DMS114 treated with DMSO at 0.1 percent for 48 hours (cell line): ENCODE data around the gene PRKN.

Experiments
- DNase-seq: peaks from one replicate; lab custom pipeline; 2025; ENCODE audit not compliant: unreplicated experiment; lab: John Stamatoyannopoulos, UW

Gene PRKN

DNA sequence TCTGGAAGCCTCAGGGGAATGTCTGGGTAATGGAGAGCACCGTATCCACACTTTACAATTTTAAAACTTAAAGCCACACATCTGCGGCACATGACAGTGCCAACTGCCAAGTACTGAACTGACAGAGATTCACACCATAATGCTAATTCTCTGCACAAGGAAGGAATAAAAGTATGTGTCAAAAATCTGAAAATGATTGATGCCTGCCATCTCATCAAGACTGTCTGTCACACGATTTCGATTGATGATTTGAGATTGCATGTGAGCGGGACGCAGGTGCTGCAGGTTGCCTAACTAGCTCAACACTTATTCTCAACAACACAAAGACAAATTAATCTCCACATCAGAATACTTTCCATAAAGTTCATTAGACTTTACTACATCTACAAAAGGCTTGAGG, 391.2 kb downstream of the PRKN start:
- no peak for DNase-seq

- no peak for DNase-seq
These were observed 395.2 kb downstream of the PRKN start for GRCh38 chr6:162332365-162332764.

- DNase-seq = no peak
These were observed 395.7 kb downstream of the PRKN start for GRCh38 chr6:162331911-162332310.

DNA sequence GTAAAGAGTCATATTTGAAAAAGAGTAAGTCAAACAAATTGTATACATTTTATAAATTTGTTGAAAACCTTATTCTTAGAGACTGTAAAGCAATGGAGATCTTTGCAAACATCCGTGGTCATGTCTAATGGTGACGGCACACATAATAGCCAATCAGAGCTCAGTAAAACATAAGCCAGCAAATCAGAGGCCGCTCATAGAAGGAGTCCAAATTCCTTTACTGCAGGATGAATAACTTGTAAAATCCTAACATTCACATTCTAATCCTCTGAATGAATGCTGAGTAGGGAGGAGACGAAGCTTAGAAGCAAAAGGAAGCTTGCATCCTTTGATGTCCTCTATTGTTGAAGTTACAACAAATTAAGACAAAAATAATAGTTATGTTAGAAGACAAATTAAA, 401.7 kb downstream of the PRKN start:
- DNase-seq = no peak

DNA sequence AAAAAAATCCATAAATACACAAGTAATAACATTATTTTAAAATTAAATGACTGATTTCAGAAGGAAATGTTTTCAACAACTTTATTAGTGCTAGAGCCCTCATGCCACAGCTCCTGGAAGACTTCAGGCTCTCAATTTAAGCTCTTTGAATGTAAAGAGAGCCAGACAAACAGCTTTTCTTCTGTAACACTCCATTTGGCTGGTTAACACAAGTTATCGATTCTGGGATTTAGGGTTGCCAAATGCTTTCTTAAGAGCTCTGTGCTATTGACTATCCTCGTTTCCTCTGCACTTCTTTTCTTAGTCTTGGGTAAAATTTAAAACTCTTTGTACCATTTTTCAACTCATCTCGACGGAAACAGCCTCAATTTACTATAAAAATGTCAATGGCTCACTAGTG, 402.5 kb downstream of the PRKN start:
- no peak for DNase-seq

- no peak for DNase-seq
These were observed 412.3 kb downstream of the PRKN start for GRCh38 chr6:162315291-162315690.

DNA sequence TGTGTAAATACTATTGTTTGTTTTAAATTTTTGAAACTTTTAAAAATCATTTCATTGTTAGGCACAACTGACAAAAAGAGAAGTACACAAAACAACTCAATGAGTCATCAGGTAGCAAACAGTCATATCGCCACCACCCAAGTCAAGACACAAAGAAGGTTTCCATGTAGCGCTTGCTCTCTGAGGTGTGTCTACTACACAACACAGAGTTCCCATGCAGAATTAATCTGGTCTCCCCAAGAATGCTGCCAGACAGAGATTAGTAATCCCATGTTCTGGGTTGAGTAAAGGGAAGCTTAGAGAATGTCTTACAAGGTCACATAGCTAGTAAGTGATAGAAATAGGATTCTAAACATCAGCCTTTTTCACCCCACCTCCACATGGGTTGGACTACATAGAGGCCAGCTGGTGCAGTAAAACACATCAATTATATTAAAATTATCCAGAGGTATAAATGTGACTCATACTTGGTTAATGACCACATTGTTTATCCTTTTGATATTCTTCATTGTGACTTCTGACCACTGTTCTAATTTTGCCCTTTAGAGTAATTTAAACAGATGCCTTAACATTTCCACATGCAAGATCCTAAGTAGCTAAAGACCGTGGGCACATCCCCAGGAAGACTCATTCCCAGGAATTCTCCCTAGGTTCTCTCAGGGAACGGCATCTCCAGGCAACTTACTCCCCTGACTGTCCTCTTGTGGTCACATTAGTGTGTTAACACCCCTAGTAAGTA, 413.5 kb downstream of the PRKN start:
- no peak for DNase-seq

DNA sequence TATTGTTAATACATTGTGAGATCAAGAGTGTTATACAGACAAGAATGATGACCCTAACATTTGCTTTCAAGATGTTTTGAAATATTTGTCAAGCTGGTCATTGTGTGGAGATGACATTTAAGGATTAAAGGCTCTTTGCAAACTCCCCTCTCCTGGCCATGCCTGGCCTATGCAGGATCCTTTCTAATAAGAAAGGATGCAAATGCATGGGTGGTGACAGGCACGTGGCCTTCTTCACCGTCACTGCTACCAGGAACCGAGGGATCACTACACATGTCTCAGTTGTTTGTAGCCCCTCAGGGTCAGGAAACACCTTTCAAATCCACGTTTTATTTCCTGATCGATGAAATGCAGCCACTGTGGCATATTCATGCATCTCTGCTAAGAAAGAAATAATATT, 419.7 kb downstream of the PRKN start:
- DNase-seq = no peak

DNA sequence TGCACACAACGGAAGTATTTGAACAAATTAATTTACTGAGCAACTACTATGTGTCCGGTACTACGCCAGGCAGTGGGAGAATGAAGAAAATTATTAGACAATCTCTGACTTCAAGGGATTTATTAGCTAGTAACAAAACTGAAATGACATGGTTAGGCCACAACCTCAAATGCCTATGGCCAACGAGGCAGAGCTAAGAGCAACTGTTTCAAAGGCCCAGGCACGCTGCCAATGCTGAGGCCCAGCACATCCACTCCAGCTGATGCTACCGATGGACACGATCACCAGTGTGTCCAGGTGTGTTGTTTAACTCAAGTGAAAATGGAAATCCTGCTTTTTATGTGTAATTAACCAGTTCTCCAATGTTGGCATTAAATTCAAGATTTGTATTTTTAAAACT, 420.9 kb downstream of the PRKN start:
- DNase-seq = no peak

- DNase-seq = no peak
These were observed 426.4 kb downstream of the PRKN start for GRCh38 chr6:162301128-162301527.

- DNase-seq = no peak
These were observed 433.5 kb downstream of the PRKN start for GRCh38 chr6:162294029-162294428.

DNA sequence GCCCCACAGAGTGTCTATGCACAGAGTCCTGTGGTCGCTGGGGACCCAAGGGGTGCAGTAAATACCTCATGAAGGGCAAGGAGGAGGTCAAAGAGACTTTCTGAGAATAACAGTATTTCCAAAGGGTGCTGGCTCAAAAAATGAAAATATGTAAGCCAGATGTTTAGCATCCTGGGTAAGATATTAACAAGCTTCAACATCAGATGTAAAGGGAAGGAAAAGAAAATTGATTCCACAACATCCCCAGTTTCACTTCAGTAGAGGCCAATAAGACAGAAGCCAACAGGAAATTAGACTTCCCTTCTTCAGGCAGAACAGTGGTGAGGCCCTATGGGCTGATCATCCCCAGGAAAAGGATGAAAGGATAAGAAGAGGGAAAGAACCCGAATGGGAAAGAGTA, 434.7 kb downstream of the PRKN start:
- DNase-seq = no peak

DNA sequence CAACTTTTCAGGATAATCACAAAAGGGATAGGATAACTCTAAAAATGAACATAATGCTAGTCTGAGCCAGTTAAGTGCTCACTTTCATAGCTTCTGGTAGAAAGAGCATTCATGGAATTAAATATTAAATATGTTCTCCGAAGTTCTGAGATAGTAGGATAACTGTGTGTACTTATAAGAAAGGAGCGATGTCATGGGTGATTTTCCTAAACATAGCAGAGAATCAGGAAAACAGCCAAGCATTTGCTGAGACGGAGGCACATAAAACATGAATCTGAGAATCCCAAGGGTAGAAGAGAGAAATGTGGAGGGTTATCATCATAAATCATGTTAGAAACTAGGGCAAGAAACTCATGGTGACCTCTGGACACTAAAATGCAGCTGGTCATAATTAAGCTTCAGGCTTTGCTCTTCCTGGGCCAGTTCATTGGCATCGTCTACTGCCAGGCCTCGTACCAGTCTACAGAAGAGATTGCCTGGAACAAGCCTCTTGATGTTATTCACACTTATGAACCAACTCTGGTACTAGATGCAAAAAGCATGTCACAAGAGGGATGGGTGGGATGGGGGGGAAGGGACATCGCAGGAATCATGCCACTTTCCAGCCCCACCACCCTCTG, 436.6 kb downstream of the PRKN start:
- DNase-seq = no peak

GRCh38 chr6:162289972-162290371, 437.6 kb downstream of the PRKN start:
- DNase-seq = no peak

DNA sequence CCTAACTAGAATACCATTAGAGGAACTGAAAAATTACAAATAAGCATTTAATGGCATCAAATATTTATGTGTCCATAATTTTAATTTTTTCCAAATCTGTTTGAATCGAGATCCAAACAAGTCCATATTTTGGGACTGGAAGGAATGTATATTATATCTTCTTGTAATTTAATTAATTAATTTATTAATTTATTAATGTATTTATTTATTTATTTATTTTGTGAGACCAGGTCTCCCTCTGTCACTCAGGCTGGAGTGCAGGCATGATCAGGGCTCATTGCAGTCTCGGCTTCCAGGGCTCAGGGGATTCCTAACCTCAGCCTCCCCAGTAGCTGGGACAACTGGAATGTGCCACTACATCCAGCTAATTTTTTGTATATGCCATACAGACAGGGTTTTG, 453.6 kb downstream of the PRKN start:
- no peak for DNase-seq

GRCh38 chr6:162271922-162272321, 455.6 kb downstream of the PRKN start:
- no peak for DNase-seq

DNA sequence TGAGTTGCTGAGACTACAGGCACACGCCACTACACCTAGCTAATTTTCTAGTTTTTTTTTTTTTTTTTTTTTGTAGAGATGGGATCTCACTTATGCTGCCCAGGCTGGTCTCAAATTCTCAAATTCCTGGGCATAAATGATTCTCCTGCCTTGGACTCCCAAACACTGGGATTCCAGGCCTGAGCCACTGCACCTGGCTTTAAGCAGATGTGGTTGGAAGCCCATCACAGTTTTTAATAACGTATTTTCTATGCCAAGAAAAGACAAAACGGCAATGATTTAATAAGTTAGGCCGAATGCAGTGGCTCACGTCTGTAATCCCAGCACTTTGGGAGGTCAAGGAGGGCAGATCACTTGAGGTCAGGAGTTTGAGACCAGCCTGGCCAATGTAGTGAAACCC, 456.6 kb downstream of the PRKN start:
- DNase-seq = no peak

DNA sequence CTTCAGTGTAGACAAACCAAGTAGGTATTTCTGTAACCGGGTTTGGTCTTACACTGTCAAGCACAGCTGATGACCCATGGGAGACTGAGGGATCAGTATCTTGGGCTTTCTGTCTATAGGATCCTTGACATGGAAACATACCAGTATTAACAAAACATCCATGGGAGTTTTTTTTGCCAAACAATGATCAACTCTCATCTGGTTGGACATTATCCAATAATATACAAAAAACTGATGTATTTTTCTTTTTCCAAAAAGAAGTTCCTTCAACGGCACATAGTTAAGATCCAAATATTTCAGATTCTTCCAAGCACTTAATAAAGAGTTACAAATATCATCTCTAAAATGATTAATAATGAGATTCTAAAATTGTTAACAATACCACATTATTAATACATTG, 459.9 kb downstream of the PRKN start:
- DNase-seq = no peak

- no peak for DNase-seq
These were observed 460.4 kb downstream of the PRKN start for GRCh38 chr6:162267126-162267525.

DNA sequence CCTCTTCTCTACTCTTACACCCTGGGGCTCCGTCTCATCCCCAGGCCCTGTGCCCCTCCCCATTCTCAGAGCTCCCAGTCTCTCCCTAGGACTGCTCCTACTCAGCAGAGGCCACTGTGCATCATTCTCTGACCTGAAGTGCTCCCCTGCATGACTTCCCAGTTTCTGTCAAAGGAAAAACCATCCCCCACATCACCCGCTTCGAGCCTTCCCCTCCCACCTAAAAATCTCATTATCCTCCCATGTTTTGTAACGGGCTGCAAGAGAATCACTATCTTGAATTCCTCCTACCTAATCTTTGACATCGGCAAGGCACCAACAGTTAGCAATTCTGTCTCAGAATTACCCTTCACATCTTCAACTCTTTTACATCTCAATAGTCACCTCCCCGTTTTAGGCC, 463.0 kb downstream of the PRKN start:
- DNase-seq = no peak

DNA sequence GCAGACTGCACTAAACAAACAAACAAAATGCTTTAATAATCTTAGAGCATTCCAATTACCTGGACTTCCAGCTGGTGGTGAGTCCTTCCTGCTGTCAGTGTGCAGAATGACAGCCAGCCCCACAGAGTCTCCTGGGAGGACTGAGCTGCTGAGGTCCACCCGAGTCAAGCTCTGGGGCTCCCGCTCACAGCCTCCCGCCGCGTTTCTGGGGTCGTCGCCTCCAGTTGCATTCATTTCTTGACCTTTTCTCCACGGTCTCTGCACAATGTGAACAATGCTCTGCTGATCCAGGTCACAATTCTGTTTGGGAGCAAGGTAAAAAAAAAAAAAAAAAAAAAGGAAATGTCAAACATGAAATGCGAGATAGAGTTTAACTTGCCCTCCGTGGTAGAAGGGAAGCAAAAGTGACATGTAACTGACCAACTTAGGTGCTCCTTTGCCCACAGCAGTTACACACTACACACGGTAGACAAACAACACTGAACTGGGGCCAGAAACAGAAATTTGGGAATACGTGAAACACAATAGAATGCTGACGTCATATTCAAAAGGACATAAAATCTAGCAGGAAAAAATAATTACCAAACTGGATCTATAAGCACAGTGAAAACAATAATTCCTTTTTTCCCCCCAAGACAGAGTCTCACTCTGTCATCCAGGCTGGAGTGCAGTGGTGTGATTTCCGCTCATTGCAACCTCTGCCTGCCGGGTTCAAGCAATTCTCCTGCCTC, 464.9 kb downstream of the PRKN start:
- no peak for DNase-seq

GRCh38 chr6:162261598-162261997, 466.0 kb downstream of the PRKN start:
- no peak for DNase-seq
